RCC 7860 (cell line): ENCODE measurements around the gene PTN.

Experiments used
- DNase-seq: peaks from one replicate; pipeline ENCODE4 v3.0.0-alpha.2; 2015; ENCODE audit warnings: low spot score
- FAIRE-seq: peaks from 2 replicates; lab custom pipeline; 2012; peaks lifted over from hg19 to GRCh38; lab: Jason Lieb, UNC

The PTN gene

GRCh38 chr7:137343281-137343841 lies at the start of gene PTN:
Gene PTN (minus strand): TSS chr7:137343733. CDS start chr7:137254973, 88,760 bp downstream.
- FAIRE-seq: no peak
- DNase-seq: no peak

GRCh38 chr7:137390076-137390475 lies 46.5 kb upstream of the PTN start:
- DNase-seq: no peak
- no peak for FAIRE-seq

GRCh38 chr7:137388916-137389315 lies 45.4 kb upstream of the PTN start:
- DNase-seq: no peak
- FAIRE-seq: no peak

GRCh38 chr7:137386966-137387365 lies 43.4 kb upstream of the PTN start:
- FAIRE-seq: no peak
- no peak for DNase-seq

GRCh38 chr7:137381045-137381444 lies 37.5 kb upstream of the PTN start:
- FAIRE-seq: no peak
- DNase-seq: no peak

- DNase-seq (no peak), FAIRE-seq (no peak)
Measured at GRCh38 chr7:137373507-137373906, 30.0 kb upstream of the PTN start.

GRCh38 chr7:137371616-137372015 lies 28.1 kb upstream of the PTN start:
- DNase-seq (no peak), FAIRE-seq (no peak)

GRCh38 chr7:137366995-137367394 lies 23.5 kb upstream of the PTN start:
- FAIRE-seq (no peak), DNase-seq (no peak)

- DNase-seq (no peak), FAIRE-seq (no peak)
Measured at GRCh38 chr7:137363683-137364082, 20.1 kb upstream of the PTN start.

- FAIRE-seq (no peak), DNase-seq (no peak)
Measured at GRCh38 chr7:137360087-137360679, 16.6 kb upstream of the PTN start.

GRCh38 chr7:137354961-137355360 lies 11.4 kb upstream of the PTN start:
- FAIRE-seq (no peak), DNase-seq (no peak)

- FAIRE-seq (no peak), DNase-seq (no peak)
Measured at GRCh38 chr7:137354396-137354795, 10.9 kb upstream of the PTN start.

GRCh38 chr7:137351941-137352340 lies 8.4 kb upstream of the PTN start:
- FAIRE-seq: no peak
- DNase-seq: no peak

- no peak for FAIRE-seq
- no peak for DNase-seq
Measured at GRCh38 chr7:137345799-137346449, 2.4 kb upstream of the PTN start.

GRCh38 chr7:137342828-137343261 lies 688 bp downstream of the PTN start:
- DNase-seq (no peak), FAIRE-seq (no peak)

- FAIRE-seq (no peak), DNase-seq (no peak)
Measured at GRCh38 chr7:137342265-137342664, 1.3 kb downstream of the PTN start.

- no peak for DNase-seq
- FAIRE-seq: no peak
Measured at GRCh38 chr7:137337902-137338301, 5.6 kb downstream of the PTN start.

GRCh38 chr7:137335814-137336213 lies 7.7 kb downstream of the PTN start:
- FAIRE-seq: no peak

GRCh38 chr7:137331378-137331777 lies 12.2 kb downstream of the PTN start:
- no peak for DNase-seq
- no peak for FAIRE-seq

More at GRCh38 chr7:137335814-137336213, 7.7 kb downstream of the PTN start:
- no peak for DNase-seq

GRCh38 chr7:137329411-137329810 lies 14.1 kb downstream of the PTN start:
- no peak for FAIRE-seq

GRCh38 chr7:137328373-137329120 lies 15.0 kb downstream of the PTN start:
- FAIRE-seq: no peak
- DNase-seq: no peak

More at GRCh38 chr7:137329411-137329810, 14.1 kb downstream of the PTN start:
- no peak for DNase-seq

- DNase-seq (no peak), FAIRE-seq (no peak)
Measured at GRCh38 chr7:137325927-137326326, 17.6 kb downstream of the PTN start.
